Measurements from ENCODE around the gene PRR23B. TPM values are rescaled to one million over a fixed set of nuclear protein-coding genes. Genes with fewer than 3 reads are reported as not detected.

The PRR23B gene
- not detected in 2 replicates for total RNA-seq

GRCh38 chr3:139020868-139021234 lies at the start of gene PRR23B:
TSS of gene PRR23B (minus strand) at chr3:139020926. CDS start at chr3:139020661, 265 bp downstream.

GRCh38 chr3:139044366-139045210 lies 23.9 kb upstream of the PRR23B start, which contains the start of gene PRR23C:
TSS of gene PRR23C (minus strand) at chr3:139044892. CDS start at chr3:139044620, 272 bp downstream.

GRCh38 chr3:139006051-139006716 lies 14.5 kb downstream of the PRR23B start, which contains the start of gene PRR23A:
TSS of gene PRR23A (minus strand) at chr3:139006268. CDS start at chr3:139006268, 0 bp downstream.

Other genes starting within 250 kb of the PRR23B start
- gene PIK3CB, start 186.0 kb downstream of the PRR23B start, total RNA-seq: 16.5 and 20.1 TPM in 2 replicates
- 0.10 TPM in 1 of 2 replicates, not detected in the other for gene FOXL2, start 73.8 kb downstream of the PRR23B start, total RNA-seq
- gene FOXL2NB, start 73.7 kb downstream of the PRR23B start, total RNA-seq: 0.03 TPM in 1 of 2 replicates, not detected in the other
- gene PRR23A, start 14.7 kb downstream of the PRR23B start, total RNA-seq: not detected in 2 replicates
- not detected in 2 replicates for gene PRR23C, start 24.0 kb upstream of the PRR23B start, total RNA-seq

All from smooth muscle cell of the pulmonary artery (primary cell).